ENCODE results near the gene CNTN6.

Gene CNTN6

GRCh38 chr3:1183320-1184048, 90.7 kb downstream of the CNTN6 start:
- no peak for DNase-seq

- DNase-seq: no peak
Measured at GRCh38 chr3:1190569-1190968, 97.7 kb downstream of the CNTN6 start.

GRCh38 chr3:1191026-1191425, 98.2 kb downstream of the CNTN6 start:
- no peak for DNase-seq

GRCh38 chr3:1195947-1196346, 103.1 kb downstream of the CNTN6 start:
- no peak for DNase-seq

GRCh38 chr3:1197051-1197450, 104.2 kb downstream of the CNTN6 start:
- no peak for DNase-seq

GRCh38 chr3:1200371-1200770, 107.5 kb downstream of the CNTN6 start:
- no peak for DNase-seq

- DNase-seq: no peak
Measured at GRCh38 chr3:1207904-1208303, 115.1 kb downstream of the CNTN6 start.

- no peak for DNase-seq
Measured at GRCh38 chr3:1214933-1215332, 122.1 kb downstream of the CNTN6 start.

GRCh38 chr3:1216856-1217255, 124.0 kb downstream of the CNTN6 start:
- no peak for DNase-seq

GRCh38 chr3:1227111-1227510, 134.3 kb downstream of the CNTN6 start:
- no peak for DNase-seq

- DNase-seq: no peak
Measured at GRCh38 chr3:1228289-1228688, 135.5 kb downstream of the CNTN6 start.

GRCh38 chr3:1230920-1231319, 138.1 kb downstream of the CNTN6 start:
- DNase-seq: no peak

GRCh38 chr3:1232276-1232675, 139.5 kb downstream of the CNTN6 start:
- DNase-seq: no peak

- no peak for DNase-seq
Measured at GRCh38 chr3:1235526-1236120, 142.8 kb downstream of the CNTN6 start.

- no peak for DNase-seq
Measured at GRCh38 chr3:1251282-1252060, 158.6 kb downstream of the CNTN6 start.

- no peak for DNase-seq
Measured at GRCh38 chr3:1252061-1252430, 159.2 kb downstream of the CNTN6 start.

GRCh38 chr3:1262246-1262645, 169.4 kb downstream of the CNTN6 start:
- no peak for DNase-seq

- no peak for DNase-seq
Measured at GRCh38 chr3:1263121-1263520, 170.3 kb downstream of the CNTN6 start.

GRCh38 chr3:1269808-1270207, 177.0 kb downstream of the CNTN6 start:
- no peak for DNase-seq

- DNase-seq: no peak
Measured at GRCh38 chr3:1272546-1273265, 179.9 kb downstream of the CNTN6 start.

- no peak for DNase-seq
Measured at GRCh38 chr3:1275495-1275894, 182.7 kb downstream of the CNTN6 start.

- DNase-seq: no peak
Measured at GRCh38 chr3:1287815-1288214, 195.0 kb downstream of the CNTN6 start.

GRCh38 chr3:1288805-1289494, 196.1 kb downstream of the CNTN6 start:
- DNase-seq: no peak

All from CD4-positive, alpha-beta T cell treated with Interleukin-17A for 1 hour (primary cell).